ENCODE data around the gene RYR1. TPM values are rescaled to one million over a fixed set of nuclear protein-coding genes. Genes with fewer than 3 reads are reported as not detected.

The RYR1 gene
- total and polyA plus RNA-seq, 2 of the 13 experiments (the other 11 are each of a cell fraction or from before 2014, with no cell fraction given) = 0.03 TPM; not detected in 1

GRCh38 chr19:38619361-38620174 is 186.1 kb downstream of the RYR1 start (continued):
- TF ChIP-seq ZNF773 (CRISPR knock-in tag; IDR thresholded peaks at IDR 0.05; ENCODE audit: borderline replicate concordance) (no peak), ZNF20 (CRISPR knock-in tag; IDR thresholded peaks at IDR 0.05) (no peak), UBTF (CRISPR knock-in tag; IDR thresholded peaks at IDR 0.05) (peak; percentile 9), BCL6 (CRISPR knock-in tag; IDR thresholded peaks at IDR 0.05) (no peak), ZNF576 (CRISPR knock-in tag; IDR thresholded peaks at IDR 0.05) (no peak), AKAP8 (CRISPR knock-in tag; IDR thresholded peaks at IDR 0.05) (no peak), ATF2 (CRISPR knock-in tag; IDR thresholded peaks at IDR 0.05) (no peak), GABPB1 (CRISPR knock-in tag; IDR thresholded peaks at IDR 0.05) (0 out of 2 replicates have a peak, but pooled peaks have one; percentile 1), ZNF83 (CRISPR knock-in tag; IDR thresholded peaks at IDR 0.05; ENCODE audit: borderline replicate concordance) (no peak), HBP1 (CRISPR knock-in tag; IDR thresholded peaks at IDR 0.05; ENCODE audit: low read depth) (no peak), ZNF776 (CRISPR knock-in tag; IDR thresholded peaks at IDR 0.05) (no peak), EEA1 (CRISPR knock-in tag; IDR thresholded peaks at IDR 0.05; ENCODE audit: borderline replicate concordance) (no peak), CCDC6 (CRISPR knock-in tag; IDR thresholded peaks at IDR 0.05) (peak; percentile 16; the same call in 1 of the 2 replicates), ZNF598 (CRISPR knock-in tag; IDR thresholded peaks at IDR 0.05; ENCODE audit: borderline replicate concordance) (no peak), ZIK1 (CRISPR knock-in tag; IDR thresholded peaks at IDR 0.05; ENCODE audit: borderline replicate concordance, low read depth) (no peak), FOXJ3 (CRISPR knock-in tag; IDR thresholded peaks at IDR 0.05; ENCODE audit: borderline replicate concordance) (no peak), ZNF549 (CRISPR knock-in tag; IDR thresholded peaks at IDR 0.05) (no peak), EZH2 (conservative IDR thresholded peaks at IDR 0.05; ENCODE audit: low read depth, low read length) (no peak), HOXA5 (CRISPR knock-in tag; IDR thresholded peaks at IDR 0.05) (no peak), ZSCAN31 (CRISPR knock-in tag; IDR thresholded peaks at IDR 0.05; ENCODE audit: low read depth) (no peak), THAP8 (CRISPR knock-in tag; IDR thresholded peaks at IDR 0.05; ENCODE audit: borderline replicate concordance) (no peak), HNRNPK (IDR thresholded peaks at IDR 0.05; ENCODE audit: low read depth, low read length, poor library complexity, severe bottlenecking) (no peak), ZNF136 (CRISPR knock-in tag; IDR thresholded peaks at IDR 0.05; ENCODE audit: low read depth) (no peak), ZNF703 (CRISPR knock-in tag; IDR thresholded peaks at IDR 0.05; ENCODE audit: borderline replicate concordance) (no peak)
